HUDEP-2 (cell line): ENCODE measurements around the gene ARHGAP22.

ENCODE experiments used
- DNase-seq, 76 experiments: peaks; one replicate each; lab custom pipeline; 2025; ENCODE audit not compliant: unreplicated experiment in 76 of 76; lab: John Stamatoyannopoulos, UW

Gene ARHGAP22

GRCh38 chr10:48607356-48608278, 2.7 kb upstream of the ARHGAP22 start:
- DNase-seq, result no peak

GRCh38 chr10:48606530-48607355, 1.9 kb upstream of the ARHGAP22 start:
- DNase-seq, result no peak

GRCh38 chr10:48605786-48606529, 1.1 kb upstream of the ARHGAP22 start:
- no peak for DNase-seq

- no peak for DNase-seq
Measured at GRCh38 chr10:48604039-48604990, 558 bp downstream of the ARHGAP22 start.

- no peak for DNase-seq
Measured at GRCh38 chr10:48603421-48604038, 1.3 kb downstream of the ARHGAP22 start.

GRCh38 chr10:48602401-48603135, 2.3 kb downstream of the ARHGAP22 start:
- DNase-seq, result no peak

- DNase-seq, result no peak
Measured at GRCh38 chr10:48601789-48602188, 3.1 kb downstream of the ARHGAP22 start.

GRCh38 chr10:48600645-48601505, 4.0 kb downstream of the ARHGAP22 start:
- DNase-seq, result no peak

- no peak for DNase-seq
Measured at GRCh38 chr10:48599830-48600134, 5.1 kb downstream of the ARHGAP22 start.

- DNase-seq, result no peak
Measured at GRCh38 chr10:48598936-48599829, 5.7 kb downstream of the ARHGAP22 start.

- DNase-seq, result no peak
Measured at GRCh38 chr10:48598243-48598935, 6.5 kb downstream of the ARHGAP22 start.

- no peak for DNase-seq
Measured at GRCh38 chr10:48595539-48595932, 9.3 kb downstream of the ARHGAP22 start.

GRCh38 chr10:48594803-48595538, 9.9 kb downstream of the ARHGAP22 start:
- no peak for DNase-seq

- DNase-seq, result no peak
Measured at GRCh38 chr10:48594371-48594770, 10.5 kb downstream of the ARHGAP22 start.

GRCh38 chr10:48592346-48592745, 12.5 kb downstream of the ARHGAP22 start:
- DNase-seq, result no peak

GRCh38 chr10:48590945-48591344, 13.9 kb downstream of the ARHGAP22 start:
- DNase-seq, result no peak
